GM10266 (cell line): ENCODE measurements around the gene CBFA2T3.

ENCODE experiments used
- DNase-seq: peaks from one replicate; pipeline ENCODE4 v3.0.0; 2012; ENCODE audit errors: extremely low spot score
- TF ChIP-seq, protein P1 (sequence below): IDR thresholded peaks from 2 replicates; pipeline ENCODE4 v1.5.1; 2012; ENCODE audit warnings: mild to moderate bottlenecking, low read depth; ENCODE audit not compliant: control insufficient read depth, insufficient read depth; ENCODE audit errors: missing control alignments

Gene CBFA2T3

DNA sequence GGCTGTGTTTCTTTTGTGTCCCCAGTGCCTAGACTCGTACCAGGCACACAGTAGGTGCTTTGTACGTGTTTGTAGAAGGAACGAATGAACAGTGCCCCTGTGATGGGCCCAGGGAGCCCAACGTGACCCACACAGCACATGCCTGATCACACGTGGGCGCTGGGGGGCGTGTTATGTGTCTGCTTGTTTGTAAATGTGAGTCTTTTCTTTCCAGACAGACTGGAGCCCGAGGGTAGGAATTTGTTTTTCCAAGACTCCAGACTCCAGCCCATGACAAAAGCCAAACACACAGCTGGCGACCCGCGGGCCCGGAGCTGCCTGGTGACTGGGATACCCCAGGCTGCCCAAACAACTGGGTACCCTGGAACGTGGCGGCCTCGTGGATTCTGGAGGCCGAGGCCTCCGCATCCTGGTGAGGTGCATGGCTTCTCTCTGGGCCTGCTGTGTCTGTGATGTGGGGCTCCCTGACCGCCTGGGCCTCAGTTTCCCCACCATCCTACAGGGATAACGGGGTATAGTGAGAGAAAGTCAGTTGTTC lies 14.9 kb upstream of the CBFA2T3 start:
- TF ChIP-seq, protein P1, sequence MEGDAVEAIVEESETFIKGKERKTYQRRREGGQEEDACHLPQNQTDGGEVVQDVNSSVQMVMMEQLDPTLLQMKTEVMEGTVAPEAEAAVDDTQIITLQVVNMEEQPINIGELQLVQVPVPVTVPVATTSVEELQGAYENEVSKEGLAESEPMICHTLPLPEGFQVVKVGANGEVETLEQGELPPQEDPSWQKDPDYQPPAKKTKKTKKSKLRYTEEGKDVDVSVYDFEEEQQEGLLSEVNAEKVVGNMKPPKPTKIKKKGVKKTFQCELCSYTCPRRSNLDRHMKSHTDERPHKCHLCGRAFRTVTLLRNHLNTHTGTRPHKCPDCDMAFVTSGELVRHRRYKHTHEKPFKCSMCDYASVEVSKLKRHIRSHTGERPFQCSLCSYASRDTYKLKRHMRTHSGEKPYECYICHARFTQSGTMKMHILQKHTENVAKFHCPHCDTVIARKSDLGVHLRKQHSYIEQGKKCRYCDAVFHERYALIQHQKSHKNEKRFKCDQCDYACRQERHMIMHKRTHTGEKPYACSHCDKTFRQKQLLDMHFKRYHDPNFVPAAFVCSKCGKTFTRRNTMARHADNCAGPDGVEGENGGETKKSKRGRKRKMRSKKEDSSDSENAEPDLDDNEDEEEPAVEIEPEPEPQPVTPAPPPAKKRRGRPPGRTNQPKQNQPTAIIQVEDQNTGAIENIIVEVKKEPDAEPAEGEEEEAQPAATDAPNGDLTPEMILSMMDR = no peak
- DNase-seq = no peak

GRCh38 chr16:88989852-88990547 lies 13.0 kb upstream of the CBFA2T3 start:
- TF ChIP-seq, protein P1 = no peak
- DNase-seq = no peak

DNA sequence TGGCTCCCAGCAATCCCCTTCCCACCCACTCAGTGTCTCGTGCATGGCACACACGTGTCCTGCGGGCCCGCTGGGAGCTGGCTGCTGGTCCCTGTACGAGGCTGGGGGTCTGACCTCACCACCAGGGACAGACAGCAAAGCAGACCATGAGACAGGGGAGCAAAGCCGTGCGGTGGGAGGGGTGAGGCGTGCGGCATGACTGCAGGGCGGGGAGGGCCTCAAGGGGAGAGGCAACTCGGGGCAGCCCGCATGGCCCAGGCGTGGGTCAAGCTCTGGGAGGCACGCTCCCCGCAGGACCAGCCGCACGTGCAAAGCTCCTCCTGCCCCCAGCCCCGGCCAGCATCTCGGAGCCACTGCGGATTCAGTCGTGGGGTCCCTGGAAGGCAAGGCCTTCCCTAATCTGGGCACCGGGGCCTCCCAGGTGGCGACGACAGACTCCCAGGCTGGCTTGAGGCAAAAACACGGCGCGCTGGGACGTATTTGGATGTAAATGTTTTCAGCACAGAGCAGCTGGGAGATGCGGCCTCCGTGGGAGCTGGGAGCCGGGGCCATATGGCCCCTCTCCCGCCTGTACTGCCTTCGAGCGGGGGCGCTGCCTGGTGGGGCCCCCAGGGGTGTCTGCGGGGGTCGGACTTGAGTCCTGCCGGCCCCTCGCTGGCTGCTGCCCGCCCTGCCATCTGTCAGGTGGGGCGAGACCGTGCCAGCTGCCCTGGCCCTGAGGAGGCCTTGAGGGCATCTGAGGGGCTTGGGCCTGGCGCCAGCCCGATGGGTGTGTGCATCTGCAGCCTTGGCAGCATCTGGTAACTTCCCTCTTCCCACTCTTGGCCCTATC lies 12.2 kb upstream of the CBFA2T3 start:
- no peak for DNase-seq
- TF ChIP-seq, protein P1 = no peak

GRCh38 chr16:88985521-88985920 lies 8.5 kb upstream of the CBFA2T3 start:
- peak; percentile 80 for DNase-seq
- TF ChIP-seq, protein P1 = no peak

GRCh38 chr16:88983771-88984687 lies 7.0 kb upstream of the CBFA2T3 start:
- peak; percentile 77 for DNase-seq
- TF ChIP-seq, protein P1 = no peak

GRCh38 chr16:88983165-88983564 lies 6.2 kb upstream of the CBFA2T3 start:
- peak; percentile 63 for DNase-seq
- TF ChIP-seq, protein P1 = no peak
